GM19397 (cell line): ENCODE data around the gene CTAGE9.

Source experiments
- ATAC-seq: cut with Tn5 transposase; IDR thresholded peaks from one replicate; pipeline ENCODE4 v1.9.1; 2021; ENCODE audit warnings: mild to moderate bottlenecking, moderate library complexity; ENCODE audit not compliant: unreplicated experiment

The CTAGE9 gene

GRCh38 chr6:131680868-131681267 lies 29.9 kb downstream of the CTAGE9 start:
- ATAC-seq = no peak

GRCh38 chr6:131678442-131678841 lies 32.4 kb downstream of the CTAGE9 start:
- no peak for ATAC-seq

- no peak for ATAC-seq
These were observed 37.6 kb downstream of the CTAGE9 start for GRCh38 chr6:131673184-131673583.

GRCh38 chr6:131669891-131670290 lies 40.9 kb downstream of the CTAGE9 start:
- ATAC-seq = no peak

- no peak for ATAC-seq
These were observed 47.1 kb downstream of the CTAGE9 start for GRCh38 chr6:131663578-131664165.

GRCh38 chr6:131660195-131660594 lies 50.6 kb downstream of the CTAGE9 start:
- ATAC-seq = no peak
